Panc1 (cell line): ENCODE data around the gene SIGLEC9. TPM values are rescaled to one million over a fixed set of nuclear protein-coding genes. Genes with fewer than 3 reads are reported as not detected.

Source experiments
- ATAC-seq: fragments of 200-7000 bp; cut with Tn5 transposase; 2 replicates; pipeline ENCODE4 v1.9.1; 2020; ENCODE audit warnings: mild to moderate bottlenecking, moderate library complexity
- BruUV-seq: library from RNA; stranded (reverse); fragments of 400-500 nt; replicated peaks from 2 replicates; lab custom pipeline; 2021; lab: Mats Ljungman, UMichigan
- CTCF ChIA-PET: fragments of 300-600 bp; sonication (Branson Sonifier 250); formaldehyde crosslinking; loops from one replicate; lab custom pipeline; 2022; ENCODE audit warnings: antibody characterized with exemption; lab: Charles Lee
- POLR2A ChIA-PET: fragments of 300-600 bp; sonication (Branson Sonifier 250); formaldehyde crosslinking; loops from one replicate; lab custom pipeline; 2022; ENCODE audit warnings: antibody characterized with exemption; lab: Charles Lee
- DNase-seq: peaks from one replicate; pipeline ENCODE4 v3.0.0-alpha.2; 2010; ENCODE audit warnings: low read depth, low spot score
- H3K27ac ChIP-seq: 2 replicates; pipeline ENCODE4 v1.5.1; 2011; ENCODE audit warnings: mild to moderate bottlenecking, low read length, inconsistent platforms
- H3K27me3 ChIP-seq: fragments of 200-500 bp; sonication (Bioruptor generic); 2 replicates; pipeline ENCODE4 v1.6.0; 2014; ENCODE audit warnings: low read length, inconsistent platforms; ENCODE audit not compliant: control insufficient read depth, insufficient read depth
- H3K36me3 ChIP-seq: fragments of 200-500 bp; sonication (Bioruptor generic); 2 replicates; pipeline ENCODE4 v1.5.1; 2014; ENCODE audit warnings: inconsistent platforms, mild to moderate bottlenecking, low read length, moderate library complexity; ENCODE audit not compliant: control insufficient read depth, insufficient read depth
- H3K4me1 ChIP-seq: 2 replicates; pipeline ENCODE4 v1.5.1; 2011; ENCODE audit warnings: inconsistent platforms, mild to moderate bottlenecking, low read length, moderate library complexity; ENCODE audit not compliant: control insufficient read depth, insufficient read depth
- H3K4me3 ChIP-seq, 2 experiments: 2 replicates each; pipeline ENCODE4 v1.5.1; 2011 to 2012; ENCODE audit warnings: low read depth in 2 of 2, low read length in 2 of 2, mild to moderate bottlenecking in 2 of 2, inconsistent platforms in 1 of 2, moderate library complexity in 1 of 2
- H3K9me3 ChIP-seq: fragments of 200-500 bp; sonication (Bioruptor generic); 2 replicates; pipeline ENCODE4 v1.5.1; 2014; ENCODE audit warnings: low read depth, mild to moderate bottlenecking, inconsistent platforms, low read length, moderate library complexity; ENCODE audit not compliant: control insufficient read depth, insufficient read depth
- CTCF ChIP-seq: fragments of 450-650 bp; IDR thresholded peaks from 2 replicates; pipeline ENCODE4 v1.5.1; 2017; ENCODE audit warnings: mild to moderate bottlenecking
- POLR2AphosphoS5 ChIP-seq: IDR thresholded peaks from 2 replicates; pipeline ENCODE4 v1.6.1; 2012; ENCODE audit warnings: mild to moderate bottlenecking, low read depth, low read length, moderate library complexity
- REST ChIP-seq, 2 experiments: IDR thresholded peaks; 2 replicates each; pipeline ENCODE4 v1.6.1; 2011 to 2012; ENCODE audit warnings: low read depth in 2 of 2, control low read depth in 1 of 2, low read length in 1 of 2, mild to moderate bottlenecking in 1 of 2, moderate library complexity in 1 of 2; ENCODE audit not compliant: insufficient read depth in 1 of 2
- SIN3A ChIP-seq: IDR thresholded peaks from 2 replicates; pipeline ENCODE4 v1.6.1; 2012; ENCODE audit warnings: low read depth, mild to moderate bottlenecking, low read length, moderate library complexity, borderline replicate concordance; ENCODE audit not compliant: insufficient read depth
- TCF7L2 ChIP-seq: IDR thresholded peaks from 2 replicates; pipeline ENCODE4 v1.6.1; 2011; ENCODE audit warnings: mild to moderate bottlenecking, low read depth, low read length, inconsistent platforms
- in situ Hi-C: cut with HindIII; loops from 2 replicates; pipeline ENCODE4 v1.10.0; 2016; ENCODE audit warnings: low sequenced_read_pairs, low pct_unique_long_range_greater_than_20kb
- intact Hi-C: fragments of 100-400 bp; cut with micrococcal nuclease; formaldehyde crosslinking; loops from one replicate; pipeline ENCODE4 v1.10.0; 2022; ENCODE audit not compliant: unreplicated experiment
- total RNA-seq: library from RNA; stranded (reverse); gene quantifications from one replicate; pipeline ENCODE4 v1.2.1, GENCODE V29; 2021; ENCODE audit not compliant: unreplicated experiment

SIGLEC9 gene
- total RNA-seq, 1 experiment from 2014 or later, result not detected

GRCh38 chr19:51145916-51146493 lies 21.3 kb downstream of the SIGLEC9 start:
- POLR2A ChIA-PET, result no interaction called here
- Histone ChIP-seq H3K4me1 (no peaks in the 10 kb centered on the region), H3K9me3 (no peaks in the 10 kb centered on the region), H3K27ac (no peak overlapping the region), H3K4me3 (no peak overlapping the region), H3K27me3 (no peaks in the 10 kb centered on the region; the same call in 1 of the 2 replicates), H3K36me3 (no peaks in the 10 kb centered on the region)
- no peak for DNase-seq
- intact Hi-C loops (no loop called here), in situ Hi-C loops (no loop called here)
- CTCF ChIA-PET, result interaction anchor here (0.9 kb wide), 1 partner anchor 14 kb away, joined by 3 read pairs; no protein-coding TSS in a partner anchor
- BruUV-seq, result no TSS peak
- no peak for ATAC-seq
- TF ChIP-seq SIN3A (no peak), REST (IDR thresholded peaks at IDR 0.05; ENCODE audit: insufficient read depth in 1 of 2, low read depth in 2 of 2, low read length in 1 of 2) (no peak), TCF7L2 (no peak), CTCF (no peak), POLR2AphosphoS5 (no peak)

- H3K36me3 ChIP-seq, result no peaks in the 10 kb centered on the region
- no peak for ATAC-seq
- H3K27ac ChIP-seq, result no peak overlapping the region
- H3K4me3 ChIP-seq, result no peak overlapping the region
- CTCF ChIA-PET, result no interaction called here
- no TSS peak for BruUV-seq
- no peaks in the 10 kb centered on the region for H3K9me3 ChIP-seq
- intact Hi-C loops, result no loop called here
- in situ Hi-C loops, result no loop called here
- TF ChIP-seq SIN3A (no peak), CTCF (no peak), POLR2AphosphoS5 (no peak), TCF7L2 (no peak), REST (IDR thresholded peaks at IDR 0.05; ENCODE audit: insufficient read depth in 1 of 2, low read depth in 2 of 2, low read length in 1 of 2) (no peak)
- POLR2A ChIA-PET, result no interaction called here
- DNase-seq, result no peak
- H3K27me3 ChIP-seq, result no peaks in the 10 kb centered on the region; the same call in 1 of the 2 replicates
- H3K4me1 ChIP-seq, result no peaks in the 10 kb centered on the region
These were observed 22.0 kb downstream of the SIGLEC9 start for GRCh38 chr19:51146751-51147150.
